ENCODE results near the gene ANTKMT.

The ANTKMT gene, protein sequence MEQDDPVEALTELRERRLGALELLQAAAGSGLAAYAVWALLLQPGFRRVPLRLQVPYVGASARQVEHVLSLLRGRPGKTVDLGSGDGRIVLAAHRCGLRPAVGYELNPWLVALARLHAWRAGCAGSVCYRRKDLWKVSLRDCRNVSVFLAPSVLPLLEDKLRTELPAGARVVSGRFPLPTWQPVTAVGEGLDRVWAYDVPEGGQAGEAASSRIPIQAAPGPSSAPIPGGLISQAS

DNA sequence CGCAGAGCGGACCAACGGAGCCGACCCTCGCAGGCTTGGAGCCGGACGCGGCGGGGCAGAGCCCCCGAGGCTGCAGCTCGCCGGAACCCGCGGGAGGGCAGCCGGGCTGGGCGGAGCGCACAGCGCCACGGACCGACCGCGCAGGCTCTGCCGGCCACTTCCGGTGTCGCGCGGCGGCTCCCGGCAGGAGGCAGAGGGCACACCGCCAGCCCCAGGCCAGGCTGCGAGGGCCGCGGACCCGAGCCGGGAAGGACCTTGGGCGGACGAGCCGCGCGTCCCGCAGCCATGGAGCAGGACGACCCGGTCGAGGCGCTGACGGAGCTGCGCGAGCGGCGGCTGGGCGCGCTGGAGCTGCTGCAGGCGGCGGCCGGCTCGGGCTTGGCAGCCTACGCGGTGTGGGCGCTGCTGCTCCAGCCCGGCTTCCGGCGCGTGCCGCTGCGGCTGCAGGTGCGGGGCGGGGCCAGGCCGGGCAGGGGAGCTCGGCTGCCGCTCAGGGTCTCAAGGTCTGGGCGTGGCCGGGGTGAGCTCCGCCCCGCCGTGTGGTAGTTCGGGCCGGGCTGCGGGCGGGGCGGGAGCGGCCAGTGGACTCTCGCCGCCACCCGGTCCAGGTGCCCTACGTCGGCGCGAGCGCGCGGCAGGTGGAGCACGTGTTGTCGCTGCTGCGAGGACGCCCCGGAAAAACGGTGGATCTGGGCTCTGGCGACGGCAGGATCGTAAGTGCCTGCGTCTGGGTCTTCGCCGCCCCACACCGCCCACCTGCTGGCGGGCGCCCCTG, at the start of gene ANTKMT:
Gene ANTKMT, plus strand, starts transcription at position 157 of the 775 bp plus-strand sequence. Its CDS starts 129 bp downstream, at position 286.
- peak; percentile 90 for DNase-seq (ENCODE audit: low spot score)

DNA sequence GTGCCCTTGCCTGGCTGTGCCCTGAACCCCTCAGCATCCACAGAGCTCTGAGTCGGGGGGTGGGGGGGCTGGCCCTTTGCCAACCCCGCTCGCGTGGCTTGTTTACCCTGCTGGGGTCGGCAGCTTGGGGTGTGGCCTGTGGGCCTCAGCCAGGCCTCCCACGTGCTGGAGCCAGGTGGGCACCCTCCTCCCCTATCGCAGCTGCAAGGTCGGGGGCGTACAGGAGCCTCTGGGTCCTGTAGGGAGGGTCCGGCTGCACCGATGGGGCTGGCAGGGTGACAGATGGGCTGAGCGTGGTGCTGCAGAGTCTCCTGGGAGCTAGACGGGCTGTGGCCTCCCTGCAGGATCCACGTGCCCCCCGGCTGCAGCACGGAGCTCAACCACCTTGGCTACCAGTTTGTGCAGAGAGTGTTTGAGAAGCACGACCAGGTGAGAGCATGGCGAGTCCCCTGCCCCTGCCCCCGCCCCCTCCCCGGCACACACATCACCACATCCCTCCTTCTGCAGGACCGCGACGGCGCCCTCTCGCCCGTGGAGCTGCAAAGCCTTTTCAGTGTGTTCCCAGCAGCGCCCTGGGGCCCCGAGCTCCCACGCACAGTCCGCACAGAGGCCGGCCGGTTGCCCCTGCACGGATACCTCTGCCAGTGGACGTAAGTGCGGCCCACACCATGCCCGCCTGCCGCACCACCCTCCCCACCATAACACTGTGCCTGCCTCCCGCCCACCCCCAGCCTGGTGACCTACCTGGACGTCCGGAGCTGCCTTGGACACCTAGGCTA, 49.4 kb upstream of the ANTKMT start:
- no peak for DNase-seq (ENCODE audit: low spot score)

DNA sequence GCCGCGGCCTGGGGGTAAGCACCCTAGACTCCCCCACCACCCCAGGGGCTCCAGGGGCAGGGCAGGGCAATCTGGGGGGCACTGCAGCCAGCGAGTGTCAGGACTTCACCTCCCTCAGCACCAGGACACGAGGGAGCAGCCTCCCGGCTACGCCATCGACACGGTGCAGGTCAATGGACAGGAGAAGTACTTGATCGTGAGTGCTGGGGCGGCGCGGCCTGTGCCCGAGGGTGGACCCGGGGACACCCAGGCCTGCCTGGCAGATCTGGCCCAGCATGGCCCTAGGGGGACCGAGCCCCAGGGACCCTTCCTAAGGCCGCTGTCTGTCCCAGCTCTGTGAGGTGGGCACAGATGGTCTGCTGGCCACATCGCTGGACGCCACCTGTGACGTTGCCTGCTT, 48.6 kb upstream of the ANTKMT start:
- DNase-seq (ENCODE audit: low spot score): no peak

DNA sequence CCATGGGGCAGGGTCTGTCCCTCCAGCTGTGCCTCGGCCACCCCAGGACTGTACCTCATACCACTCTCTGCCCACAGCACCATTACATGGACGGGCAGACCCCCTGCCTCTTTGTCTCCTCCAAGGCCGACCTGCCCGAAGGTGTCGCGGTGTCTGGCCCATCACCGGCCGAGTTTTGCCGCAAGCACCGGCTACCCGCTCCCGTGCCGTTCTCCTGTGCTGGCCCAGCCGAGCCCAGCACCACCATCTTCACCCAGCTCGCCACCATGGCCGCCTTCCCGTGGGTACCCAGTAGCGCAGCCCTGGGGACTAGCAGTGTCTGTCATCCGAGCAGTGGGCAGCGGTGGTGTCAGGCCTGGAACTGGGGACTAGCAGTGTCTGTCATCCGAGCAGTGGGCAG, 48.1 kb upstream of the ANTKMT start:
- no peak for DNase-seq (ENCODE audit: low spot score)

DNA sequence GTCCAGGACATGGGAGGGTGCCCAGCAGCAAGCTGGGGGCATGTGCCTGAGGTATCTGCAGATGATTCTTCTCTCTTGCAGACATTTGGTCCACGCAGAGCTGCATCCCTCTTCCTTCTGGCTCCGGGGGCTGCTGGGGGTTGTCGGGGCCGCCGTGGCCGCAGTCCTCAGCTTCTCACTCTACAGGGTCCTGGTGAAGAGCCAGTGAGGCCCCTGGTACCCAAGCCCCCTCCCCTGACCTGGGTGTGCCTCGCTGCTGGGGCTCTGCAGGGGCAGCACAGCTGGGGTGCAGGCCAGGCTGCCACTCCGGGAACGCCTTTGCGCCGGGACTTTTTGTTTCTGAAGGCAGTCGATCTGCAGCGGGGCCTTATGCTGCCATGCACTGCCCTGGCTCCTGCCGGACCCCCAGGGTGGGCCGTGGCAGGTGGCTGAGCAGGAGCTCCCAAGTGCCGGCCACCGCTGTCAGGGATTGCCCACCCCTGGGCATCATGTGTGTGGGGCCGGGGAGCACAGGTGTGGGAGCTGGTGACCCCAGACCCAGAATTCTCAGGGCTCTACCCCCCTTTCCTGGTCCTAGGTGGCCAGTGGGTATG, 47.5 kb upstream of the ANTKMT start:
- no peak for DNase-seq (ENCODE audit: low spot score)

DNA sequence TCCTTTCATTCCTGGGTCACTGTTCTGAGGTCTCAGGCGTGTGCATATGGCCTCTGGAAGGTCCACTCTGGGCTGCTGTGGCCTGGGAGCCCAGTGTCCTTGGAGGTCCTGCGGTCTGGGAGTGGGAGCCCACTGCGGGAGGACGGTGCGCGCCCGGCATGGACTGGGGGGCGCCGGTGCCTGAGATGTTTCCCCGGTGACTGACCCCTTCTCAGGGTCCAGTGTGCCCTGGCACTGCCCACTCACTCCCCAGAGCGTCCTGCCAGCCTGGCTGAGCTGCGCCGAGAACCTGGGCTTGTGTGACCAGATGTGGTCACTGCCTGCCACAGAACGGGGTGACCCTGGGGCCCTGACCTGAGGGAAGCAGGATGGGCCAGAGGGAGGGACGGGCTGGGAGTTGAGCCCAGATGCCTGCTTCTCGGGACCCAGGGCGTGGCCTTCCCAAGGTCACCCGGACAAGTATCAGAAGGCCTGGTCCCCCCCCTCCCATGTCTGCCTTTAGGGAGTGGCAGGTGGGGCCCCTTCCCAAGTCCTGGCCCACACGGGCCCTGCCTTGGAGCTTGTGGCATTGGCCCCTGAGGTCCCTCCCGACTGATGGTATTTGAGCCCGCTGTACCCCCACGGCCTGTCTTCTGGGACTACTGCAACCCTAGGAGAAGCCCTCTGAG, 46.6 kb upstream of the ANTKMT start:
- no peak for DNase-seq (ENCODE audit: low spot score)

DNA sequence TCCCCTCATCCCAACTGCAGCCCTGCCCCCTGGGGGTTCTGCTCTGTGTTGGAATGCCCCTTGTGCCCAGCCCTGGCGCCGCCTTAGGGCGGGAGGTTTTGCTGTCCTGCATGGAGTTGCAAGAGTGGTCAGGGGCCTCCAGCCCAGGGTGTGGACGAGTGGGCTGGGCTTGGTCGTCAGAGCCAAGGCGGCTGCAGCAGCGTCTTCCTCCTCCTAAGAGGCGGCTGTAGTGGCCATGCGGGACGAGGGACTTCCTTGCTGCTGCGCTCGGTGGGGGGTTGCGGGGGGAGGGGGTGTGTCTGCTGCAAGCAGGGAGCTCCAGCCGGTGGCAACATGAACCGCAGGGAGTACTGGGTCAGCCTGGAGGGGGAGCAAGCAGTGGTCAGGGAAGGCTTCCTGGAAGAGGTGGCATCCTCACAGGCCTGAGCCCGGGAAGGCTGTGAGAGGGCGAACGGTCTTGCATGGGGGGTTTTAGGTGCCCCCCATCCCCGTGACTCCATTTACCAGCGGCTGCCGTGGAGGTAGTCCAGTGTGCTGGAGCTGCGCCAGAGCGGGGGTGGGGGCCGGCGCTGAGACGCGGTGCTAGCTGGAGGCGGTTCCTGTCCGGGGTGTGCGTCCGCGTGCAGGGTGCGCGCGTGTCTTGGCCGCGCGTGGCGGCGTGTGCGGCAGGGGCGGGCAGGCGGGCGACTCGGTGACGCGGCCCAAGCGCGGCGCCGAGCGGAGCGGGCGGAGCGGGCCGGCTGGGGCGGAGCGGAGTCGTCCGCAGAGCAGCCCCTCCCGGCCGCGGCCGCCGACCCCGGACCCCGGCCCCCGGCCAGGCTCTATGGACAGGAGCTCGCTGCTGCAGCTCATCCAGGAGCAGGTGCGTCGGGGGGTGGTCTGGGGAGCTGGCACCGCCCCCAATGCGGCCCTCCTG, 45.7 kb upstream of the ANTKMT start, which contains the start of gene RHBDL1:
Gene RHBDL1, plus strand, starts transcription at position 704 of the 916 bp plus-strand sequence. Its CDS starts 120 bp downstream, at position 824.
- DNase-seq (ENCODE audit: low spot score): peak; percentile 55

DNA sequence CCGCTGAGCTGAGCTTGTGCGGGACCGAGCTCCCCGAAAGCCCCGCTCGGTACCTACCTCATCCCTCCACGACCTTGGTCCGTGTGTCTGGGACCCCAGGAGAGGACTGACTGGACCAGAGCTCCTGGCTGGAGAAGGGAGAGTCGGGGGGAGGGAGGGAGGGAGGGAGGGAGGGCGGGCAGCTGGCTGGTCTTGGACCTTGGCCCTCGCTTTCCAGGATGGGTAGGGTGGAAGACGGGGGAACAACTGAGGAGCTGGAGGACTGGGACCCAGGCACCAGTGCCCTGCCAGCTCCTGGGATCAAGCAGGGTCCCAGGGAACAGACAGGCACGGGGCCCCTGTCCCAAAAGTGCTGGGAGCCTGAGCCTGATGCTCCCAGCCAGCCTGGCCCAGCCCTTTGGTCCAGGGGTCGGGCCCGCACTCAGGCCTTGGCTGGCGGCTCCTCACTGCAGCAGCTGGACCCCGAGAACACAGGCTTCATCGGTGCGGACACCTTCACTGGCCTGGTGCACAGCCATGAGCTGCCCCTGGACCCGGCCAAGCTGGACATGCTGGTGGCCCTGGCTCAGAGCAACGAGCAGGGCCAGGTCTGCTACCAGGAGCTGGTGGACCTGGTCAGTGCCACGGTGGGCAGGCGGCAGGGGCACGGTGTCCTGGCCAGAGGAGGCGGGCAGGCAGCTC, 44.9 kb upstream of the ANTKMT start:
- DNase-seq (ENCODE audit: low spot score): no peak

DNA sequence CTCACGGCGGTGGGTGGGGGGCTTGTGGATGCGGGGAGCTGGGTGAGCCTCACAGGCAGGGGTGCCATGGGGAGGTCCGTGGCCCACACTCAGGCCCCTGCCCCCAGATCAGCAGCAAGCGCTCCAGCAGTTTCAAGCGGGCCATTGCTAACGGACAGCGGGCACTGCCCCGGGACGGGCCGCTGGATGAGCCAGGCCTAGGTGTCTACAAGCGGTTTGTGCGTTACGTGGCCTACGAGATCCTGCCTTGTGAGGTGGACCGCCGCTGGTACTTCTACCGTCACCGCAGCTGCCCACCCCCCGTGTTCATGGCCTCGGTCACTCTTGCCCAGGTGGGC, 44.4 kb upstream of the ANTKMT start:
- no peak for DNase-seq (ENCODE audit: low spot score)

DNA sequence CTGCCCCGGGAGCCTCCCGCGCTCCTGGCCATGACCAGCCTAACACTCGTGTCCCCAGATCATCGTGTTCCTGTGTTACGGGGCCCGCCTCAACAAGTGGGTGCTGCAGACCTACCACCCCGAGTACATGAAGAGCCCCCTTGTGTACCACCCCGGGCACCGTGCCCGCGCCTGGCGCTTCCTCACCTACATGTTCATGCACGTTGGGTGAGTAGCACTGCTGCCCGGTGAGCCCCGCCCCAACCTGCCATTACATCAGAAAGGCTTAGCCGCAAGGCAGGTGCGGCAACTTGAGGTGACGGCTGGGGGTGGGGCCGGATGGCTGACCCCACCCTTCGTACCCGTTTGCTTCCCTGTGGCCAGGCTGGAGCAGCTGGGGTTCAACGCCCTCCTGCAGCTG, 44.0 kb upstream of the ANTKMT start:
- DNase-seq (ENCODE audit: low spot score): no peak

DNA sequence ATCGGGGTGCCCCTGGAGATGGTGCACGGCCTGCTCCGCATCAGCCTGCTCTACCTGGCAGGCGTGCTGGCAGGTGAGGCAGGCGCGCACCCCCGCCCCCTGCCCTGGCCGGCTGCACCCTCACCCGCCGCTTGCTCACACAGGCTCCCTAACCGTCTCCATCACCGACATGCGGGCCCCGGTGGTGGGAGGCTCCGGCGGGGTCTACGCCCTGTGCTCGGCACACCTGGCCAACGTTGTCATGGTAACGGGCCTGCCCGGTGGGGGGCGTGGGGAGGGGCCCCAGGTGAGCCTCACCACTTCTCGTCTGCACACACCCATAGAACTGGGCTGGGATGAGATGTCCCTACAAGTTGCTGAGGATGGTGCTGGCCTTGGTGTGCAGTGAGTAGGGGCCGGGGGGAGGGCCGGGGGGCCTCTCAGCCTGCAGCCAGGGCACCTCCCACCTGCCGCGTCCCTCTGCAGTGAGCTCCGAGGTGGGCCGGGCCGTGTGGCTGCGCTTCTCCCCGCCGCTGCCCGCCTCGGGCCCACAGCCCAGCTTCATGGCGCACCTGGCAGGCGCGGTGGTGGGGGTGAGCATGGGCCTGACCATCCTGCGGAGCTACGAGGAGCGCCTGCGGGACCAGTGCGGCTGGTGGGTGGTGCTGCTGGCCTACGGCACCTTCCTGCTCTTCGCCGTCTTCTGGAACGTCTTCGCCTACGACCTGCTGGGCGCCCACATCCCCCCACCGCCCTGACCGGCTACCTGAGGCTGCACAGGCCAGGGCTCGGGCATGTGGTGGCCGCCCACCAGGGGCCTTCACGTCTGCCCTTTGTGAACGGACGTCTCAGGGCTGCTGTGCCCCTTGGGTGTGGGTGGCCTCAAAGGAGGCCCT, 43.4 kb upstream of the ANTKMT start:
- no peak for DNase-seq (ENCODE audit: low spot score)

DNA sequence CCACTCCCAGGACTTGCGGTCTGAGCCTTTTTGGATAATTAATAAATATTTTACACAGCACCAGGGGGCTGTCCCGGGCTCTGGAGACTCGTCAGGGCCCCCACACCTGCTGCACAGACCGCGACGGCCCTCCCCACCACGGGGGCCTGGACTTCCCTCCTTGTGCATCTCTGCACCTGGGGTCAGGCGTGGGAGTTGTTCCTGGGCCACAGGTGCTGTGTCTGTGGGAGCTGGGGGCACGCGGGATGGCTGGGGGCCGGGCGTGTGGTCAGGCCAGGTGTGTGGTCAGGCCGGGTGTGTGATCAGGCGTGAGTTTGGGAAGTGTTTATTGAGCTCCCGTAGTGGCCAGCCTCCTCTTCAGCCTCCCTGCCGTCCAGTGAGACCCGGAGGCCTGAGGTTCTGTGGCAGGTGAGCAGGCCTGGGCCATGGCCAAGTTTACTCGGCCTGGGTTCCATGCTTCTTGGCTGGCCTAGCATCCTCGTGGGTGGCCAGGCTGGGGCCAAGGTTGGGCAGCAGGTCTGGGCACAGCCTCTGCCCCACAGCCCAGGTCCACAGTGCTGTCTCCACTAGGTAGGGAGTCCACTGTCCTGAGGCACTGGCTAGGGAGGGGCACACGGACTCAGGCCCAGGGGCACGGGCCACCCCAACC, 42.6 kb upstream of the ANTKMT start:
- no peak for DNase-seq (ENCODE audit: low spot score)

DNA sequence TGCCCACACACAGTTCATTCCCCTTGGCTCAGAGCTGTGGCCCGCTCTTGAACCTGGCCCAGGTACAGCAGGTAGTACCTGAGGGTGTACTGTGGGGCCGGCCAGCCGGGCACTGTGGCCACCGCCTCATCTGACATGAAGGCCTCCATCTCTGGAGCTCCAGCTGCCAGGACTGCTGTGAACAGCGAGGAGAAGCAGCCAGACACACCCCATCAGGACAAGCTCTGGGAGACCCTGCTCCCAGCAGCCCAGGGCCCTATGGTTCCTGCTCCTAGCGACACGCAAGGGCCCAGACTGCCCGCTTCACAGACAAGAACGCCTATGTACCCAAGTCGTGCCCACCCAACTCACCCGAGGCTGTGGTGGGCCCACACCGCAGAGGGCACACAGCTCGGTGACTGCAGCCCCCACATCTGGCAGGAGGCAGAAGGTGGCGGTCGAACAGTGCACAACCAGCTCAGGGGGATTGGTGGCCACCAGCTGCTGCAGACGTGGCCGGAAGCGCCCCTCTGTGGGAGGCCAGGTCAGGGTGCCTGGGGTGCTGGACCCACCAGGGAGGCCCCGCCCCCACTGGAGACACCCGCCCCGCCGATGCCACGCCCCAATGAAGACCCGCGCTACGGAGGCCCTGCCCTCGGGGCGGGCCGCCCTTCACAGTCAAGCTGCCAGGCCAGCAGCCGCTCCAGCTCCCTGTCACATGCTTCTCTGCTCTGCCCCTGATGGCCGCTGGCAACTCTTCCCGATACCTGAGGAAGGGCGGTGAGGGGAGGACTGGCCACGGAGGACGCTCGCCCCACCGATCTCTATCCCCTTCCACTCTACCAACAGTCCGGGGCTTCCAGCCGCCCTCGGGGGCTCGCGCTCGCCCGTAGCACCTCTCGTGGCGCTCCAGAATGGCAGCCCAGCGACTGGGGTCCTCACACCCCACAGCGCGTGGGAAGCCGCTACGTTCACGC, 41.8 kb upstream of the ANTKMT start:
- DNase-seq (ENCODE audit: low spot score): peak; percentile 64

DNA sequence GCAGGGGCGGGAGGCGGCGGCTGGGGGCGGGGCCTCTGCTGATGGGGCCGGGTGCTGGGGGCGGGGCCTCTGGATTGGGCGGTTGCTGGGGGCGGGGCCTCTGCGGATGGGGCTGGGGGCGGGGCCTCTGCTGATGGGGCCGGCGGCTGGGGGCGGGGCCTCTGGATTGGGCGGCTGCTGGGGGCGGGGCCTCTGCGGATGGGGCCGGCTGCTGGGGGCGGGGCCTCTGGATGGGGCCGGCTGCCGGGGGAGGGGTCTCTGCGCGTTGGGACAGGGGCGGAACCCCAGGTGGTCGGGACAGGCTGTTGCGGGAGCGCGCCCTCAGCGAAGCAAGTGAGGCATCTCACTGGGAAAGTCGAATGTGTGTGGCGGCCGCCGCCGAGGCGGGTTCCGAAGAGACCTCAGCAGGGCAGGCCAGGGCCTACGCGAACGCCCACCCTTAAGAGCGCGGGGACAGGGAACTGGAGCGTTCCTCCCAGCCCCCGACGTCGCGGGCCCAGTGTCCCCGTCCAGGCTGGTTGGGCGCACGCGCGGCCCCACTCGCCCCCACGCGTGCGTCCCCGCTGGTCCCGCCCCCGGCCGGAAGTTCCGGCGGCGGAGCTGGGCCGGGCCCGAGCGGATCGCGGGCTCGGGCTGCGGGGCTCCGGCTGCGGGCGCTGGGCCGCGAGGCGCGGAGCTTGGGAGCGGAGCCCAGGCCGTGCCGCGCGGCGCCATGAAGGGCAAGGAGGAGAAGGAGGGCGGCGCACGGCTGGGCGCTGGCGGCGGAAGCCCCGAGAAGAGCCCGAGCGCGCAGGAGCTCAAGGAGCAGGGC, 40.9 kb upstream of the ANTKMT start, which contains the start of gene STUB1:
Gene STUB1, plus strand, starts transcription at position 597 of the 811 bp plus-strand sequence. Its CDS starts 116 bp downstream, at position 713.
- DNase-seq (ENCODE audit: low spot score): peak; percentile 84

DNA sequence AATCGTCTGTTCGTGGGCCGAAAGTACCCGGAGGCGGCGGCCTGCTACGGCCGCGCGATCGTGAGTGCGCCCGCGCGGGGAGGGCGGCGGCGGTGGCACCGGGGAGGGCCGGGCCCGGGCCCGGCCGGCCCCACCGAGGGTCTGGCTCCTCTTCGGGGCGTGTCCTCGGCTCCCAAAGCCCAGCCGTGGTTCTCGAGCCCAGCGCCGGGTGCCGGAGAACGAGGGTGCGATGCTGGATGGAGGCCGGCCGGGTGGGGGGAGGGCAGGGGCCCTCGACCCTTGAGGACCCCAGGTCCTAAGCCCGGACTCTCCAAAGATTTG, 40.4 kb upstream of the ANTKMT start:
- no peak for DNase-seq (ENCODE audit: low spot score)

DNA sequence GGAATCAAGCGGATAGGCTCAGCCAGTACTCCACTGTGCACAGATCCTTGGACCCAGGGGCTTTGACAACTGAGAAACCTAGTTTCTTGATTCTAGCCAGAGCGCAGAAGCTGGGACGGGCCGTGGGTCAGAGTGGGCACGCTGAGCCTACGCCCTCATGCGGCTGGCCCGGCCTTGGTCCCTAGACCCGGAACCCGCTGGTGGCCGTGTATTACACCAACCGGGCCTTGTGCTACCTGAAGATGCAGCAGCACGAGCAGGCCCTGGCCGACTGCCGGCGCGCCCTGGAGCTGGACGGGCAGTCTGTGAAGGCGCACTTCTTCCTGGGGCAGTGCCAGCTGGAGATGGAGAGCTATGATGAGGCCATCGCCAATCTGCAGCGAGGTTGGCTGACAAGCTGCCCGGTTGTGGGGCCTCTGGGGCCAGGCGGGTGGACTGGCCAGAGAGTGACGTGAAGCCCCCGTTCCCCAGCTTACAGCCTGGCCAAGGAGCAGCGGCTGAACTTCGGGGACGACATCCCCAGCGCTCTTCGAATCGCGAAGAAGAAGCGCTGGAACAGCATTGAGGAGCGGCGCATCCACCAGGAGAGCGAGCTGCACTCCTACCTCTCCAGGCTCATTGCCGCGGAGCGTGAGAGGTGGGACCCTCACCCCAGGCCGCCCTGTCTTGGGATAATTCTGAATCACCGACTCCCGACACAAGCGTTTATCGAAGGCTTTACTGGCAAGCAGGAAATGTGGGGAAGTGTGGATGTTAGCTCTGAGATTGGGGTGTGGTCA, 39.8 kb upstream of the ANTKMT start:
- DNase-seq (ENCODE audit: low spot score): peak; percentile 56

Data from kidney tubule cell (primary cell).